HG03135 (cell line): ENCODE measurements around the gene LIX1L.
A peak's percentile ranks its signal among the peaks of the same experiment; 100 is the strongest.

Source experiments
- ATAC-seq: cut with Tn5 transposase; IDR thresholded peaks from one replicate; pipeline ENCODE4 v1.9.1; 2021; ENCODE audit warnings: mild to moderate bottlenecking, moderate library complexity; ENCODE audit not compliant: unreplicated experiment

The LIX1L gene

DNA sequence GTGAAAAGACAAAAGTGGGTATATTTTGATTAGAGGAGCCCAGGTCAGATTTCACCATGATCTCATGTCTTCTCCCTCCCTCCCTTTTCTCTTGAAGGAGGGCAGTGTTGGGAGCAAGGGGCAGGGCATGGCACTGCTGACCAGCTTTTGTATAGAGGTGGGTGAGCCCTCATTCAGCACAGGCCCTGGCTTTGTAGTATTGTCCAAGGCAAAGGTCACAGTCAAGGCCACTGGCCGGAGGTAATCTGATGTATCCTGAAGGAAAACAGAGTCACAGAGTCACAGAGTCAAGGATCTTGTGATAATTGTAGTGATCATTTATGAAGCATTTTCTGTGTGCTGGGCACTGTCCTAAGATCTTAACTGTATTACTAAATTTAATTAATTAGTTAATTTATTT, 59.8 kb downstream of the LIX1L start:
- ATAC-seq = no peak

DNA sequence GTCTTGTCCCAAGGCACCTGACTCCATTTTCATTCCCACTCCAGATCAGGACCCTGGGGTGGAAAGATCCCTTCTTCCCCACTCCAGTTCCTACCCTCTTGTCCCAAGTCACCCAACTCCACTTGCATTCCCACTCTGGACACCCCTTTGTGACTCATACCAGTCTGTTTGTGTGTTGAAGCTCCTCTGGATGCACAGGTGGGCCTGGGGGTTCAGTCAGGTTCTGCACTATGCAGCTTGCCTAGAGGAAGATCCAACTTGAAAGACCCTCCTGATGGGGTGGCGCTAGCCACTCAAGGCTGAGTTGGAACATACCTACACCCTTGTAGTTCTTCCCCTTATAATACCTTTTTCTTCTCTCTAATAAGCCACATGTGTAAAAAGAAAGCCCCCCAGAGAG, 62.3 kb downstream of the LIX1L start:
- ATAC-seq = no peak

DNA sequence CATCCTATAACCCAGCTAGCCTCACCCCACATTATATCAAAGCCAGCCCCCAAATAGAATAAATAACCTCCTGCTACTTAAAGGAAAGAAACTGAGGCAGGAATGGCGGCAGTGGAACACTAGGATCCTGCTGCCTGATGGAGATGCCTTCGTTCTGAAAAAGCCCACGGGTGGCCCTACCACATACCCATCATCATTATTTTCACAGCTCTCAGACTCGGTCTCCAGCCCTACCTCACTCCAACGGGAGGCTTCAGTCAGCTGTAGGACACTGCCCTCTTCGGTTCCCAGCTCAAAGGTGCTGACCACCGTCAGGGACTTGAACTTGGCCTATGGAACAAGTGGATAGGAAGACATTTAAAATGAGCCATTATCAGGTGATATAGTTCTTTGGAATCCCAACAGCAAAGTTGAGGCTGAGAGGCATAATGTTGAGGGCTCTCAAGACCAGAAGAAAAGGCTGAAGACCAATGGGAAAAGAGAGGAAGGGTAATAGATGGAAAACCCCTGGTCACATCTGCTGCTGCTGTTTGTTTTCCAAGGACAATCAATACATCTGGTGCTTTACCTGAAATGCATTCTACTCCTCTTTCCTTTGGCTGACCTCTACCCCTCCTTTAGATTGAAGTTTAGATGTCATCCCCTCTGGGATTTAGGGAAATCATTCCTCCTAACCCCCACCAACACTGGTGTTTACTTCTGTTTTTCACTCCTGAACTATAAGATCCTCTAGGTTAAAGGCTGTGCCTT, 64.3 kb downstream of the LIX1L start:
- ATAC-seq = no peak

DNA sequence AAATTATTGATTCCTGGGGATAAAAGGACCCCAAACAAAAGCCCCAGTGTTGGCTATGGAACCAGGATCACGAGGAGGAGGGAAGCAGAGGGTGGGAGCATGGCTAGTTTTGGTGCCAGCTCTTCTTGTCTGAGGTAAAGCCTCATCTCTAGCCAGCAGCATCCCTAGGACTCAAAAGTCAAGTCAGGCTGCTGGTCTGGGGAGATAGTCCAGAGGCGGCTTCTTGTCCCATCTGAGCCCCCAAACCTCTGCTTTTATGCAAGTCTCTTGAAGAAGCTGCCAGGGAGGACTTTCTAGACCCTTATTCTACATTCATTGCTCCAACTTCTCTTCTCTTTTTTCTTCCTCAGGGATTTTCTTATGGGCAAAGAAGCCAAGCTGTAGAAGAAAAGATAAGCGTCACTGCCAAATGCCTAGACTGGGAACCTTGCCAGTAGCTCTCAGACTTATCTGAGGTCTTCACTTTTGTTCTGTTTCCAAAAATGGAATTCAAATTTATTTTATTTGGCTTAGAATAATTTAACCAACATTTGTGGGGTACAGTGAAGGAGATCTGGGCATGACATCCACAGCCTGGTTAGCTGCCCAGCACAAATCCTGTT, 65.2 kb downstream of the LIX1L start:
- ATAC-seq = no peak

DNA sequence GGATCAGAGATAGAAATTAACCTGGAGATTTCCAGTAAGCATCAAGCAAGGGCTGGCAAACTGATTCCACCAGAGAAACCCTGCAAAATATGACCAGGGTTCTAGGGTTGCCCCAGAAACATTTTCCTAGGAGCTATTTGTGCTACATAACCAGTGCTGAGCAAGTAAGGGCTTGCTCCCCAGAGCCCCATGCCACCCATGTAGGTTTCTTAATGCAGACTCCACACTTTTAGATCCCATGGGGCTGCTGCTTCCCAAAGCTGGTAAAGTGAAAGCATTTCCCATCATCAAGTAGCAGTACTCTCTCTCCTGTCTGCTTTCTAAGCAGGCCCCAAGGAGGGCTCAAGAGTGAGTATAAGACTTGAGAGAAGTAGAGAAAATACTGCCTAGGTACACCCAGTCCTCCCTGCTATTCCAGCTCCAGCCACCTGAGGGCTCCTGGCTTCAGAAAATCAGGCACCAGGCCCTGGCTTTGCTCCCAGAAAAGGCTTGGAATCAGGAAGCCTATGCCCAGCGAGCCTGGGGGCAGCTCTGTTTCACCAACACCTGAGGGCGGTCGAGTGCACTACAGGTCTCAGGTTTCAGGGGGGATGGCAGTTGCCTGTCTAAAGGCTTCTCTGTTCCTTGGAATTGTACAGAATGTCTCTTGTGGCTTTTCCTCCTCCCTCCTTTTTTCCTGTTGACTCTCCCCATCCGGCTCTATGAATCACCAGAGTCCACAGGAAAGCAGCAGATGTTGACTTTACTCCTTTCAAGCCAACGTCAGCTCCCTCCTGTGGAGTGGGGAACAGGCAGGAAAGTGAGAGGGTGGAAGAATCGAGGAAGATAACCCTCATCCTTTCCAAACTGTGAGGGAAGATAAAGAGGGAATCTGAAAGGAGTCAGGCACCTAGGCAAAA, 66.0 kb downstream of the LIX1L start:
- ATAC-seq = no peak

DNA sequence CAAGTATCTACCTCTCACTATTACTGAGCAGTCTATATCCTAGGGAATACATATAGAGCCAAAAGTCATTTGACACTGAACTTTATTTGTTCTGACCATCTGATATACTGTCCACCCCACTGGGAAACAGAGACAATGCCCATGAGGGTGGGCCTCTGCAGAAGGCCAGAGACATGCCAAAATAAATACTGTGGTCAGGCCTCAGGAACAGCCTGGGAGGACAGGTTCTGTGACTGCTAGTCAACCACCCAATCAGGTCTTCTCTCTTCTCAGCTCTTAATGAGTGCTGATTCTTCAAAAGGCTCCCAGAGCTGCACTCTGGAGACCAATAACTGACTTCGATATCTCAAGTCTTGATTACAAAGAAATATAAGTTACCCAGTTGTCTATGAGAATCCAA, 66.7 kb downstream of the LIX1L start:
- no peak for ATAC-seq

- no peak for ATAC-seq
These were observed 68.1 kb downstream of the LIX1L start for GRCh38 chr1:145889722-145890121.

GRCh38 chr1:145887631-145888030, 70.2 kb downstream of the LIX1L start:
- ATAC-seq = no peak

DNA sequence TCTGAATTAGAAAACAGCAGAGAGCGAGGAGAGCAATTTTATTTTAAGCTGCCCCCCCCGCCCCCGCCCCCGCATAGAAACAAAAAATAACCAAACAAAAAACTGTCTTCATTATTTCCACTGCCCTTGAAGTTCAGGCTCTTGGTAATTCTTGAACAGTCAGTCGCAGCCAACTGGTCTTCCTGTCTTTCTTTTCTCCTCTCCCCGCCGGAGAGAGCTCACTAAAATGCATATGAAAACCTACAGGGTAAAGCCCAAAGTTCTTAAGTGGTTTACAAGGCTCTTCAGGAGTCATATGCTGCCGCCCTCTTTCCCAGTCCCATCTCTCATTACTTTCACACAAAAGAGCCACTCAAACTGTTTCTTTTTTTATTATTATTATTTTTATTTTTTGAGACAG, 71.0 kb downstream of the LIX1L start:
- ATAC-seq = no peak

GRCh38 chr1:145886390-145886789, 71.4 kb downstream of the LIX1L start:
- no peak for ATAC-seq

DNA sequence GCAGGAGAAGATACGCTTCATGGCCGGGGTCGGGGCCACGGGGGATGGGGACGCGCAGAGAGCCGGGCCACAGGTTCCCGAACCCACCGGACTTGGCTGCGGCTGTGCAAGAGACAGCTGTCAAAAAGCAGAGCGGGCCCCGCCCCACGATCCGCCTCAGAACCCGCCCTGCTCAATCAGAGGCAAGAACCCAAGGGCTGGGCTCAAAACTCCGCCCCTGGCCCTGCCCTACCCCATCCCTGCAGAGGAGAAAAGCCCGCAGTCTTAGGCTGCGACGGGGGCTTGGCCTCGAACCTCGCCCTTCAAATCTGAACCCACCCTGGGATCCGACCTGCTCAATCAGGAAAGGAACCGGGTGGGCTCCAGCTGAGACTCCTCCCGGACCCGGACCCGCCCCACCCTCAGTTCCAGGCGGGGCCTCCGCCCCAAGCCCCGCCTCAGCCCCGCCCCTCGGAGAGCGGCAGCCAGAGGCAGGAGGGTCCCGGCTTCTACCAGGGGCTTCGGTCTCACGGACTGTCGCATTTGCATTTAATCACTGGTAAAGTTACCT, 72.0 kb downstream of the LIX1L start, which contains the start of gene ANKRD35:
ANKRD35 (minus strand) TSS at position 129 of the 550 bp plus-strand sequence; CDS start at position 21, 108 bp downstream.
- peak; percentile 100 for ATAC-seq

GRCh38 chr1:145884675-145885074, 73.1 kb downstream of the LIX1L start:
- ATAC-seq = no peak
